Testis (tissue), 3 donors: ENCODE results near the gene HHIPL1. TPM values are rescaled to one million over a fixed set of nuclear protein-coding genes. Genes with fewer than 3 reads are reported as not detected.

Experiments
- DNase-seq: peaks from one replicate; pipeline ENCODE4 v3.0.0-alpha.2; 2019
- H3K27ac ChIP-seq, 2 donors: fragments of 200-600 bp; sonication (generic); one replicate each; pipeline ENCODE4 v1.5.1; 2019
- H3K27me3 ChIP-seq: fragments of 200-600 bp; sonication (generic); one replicate; pipeline ENCODE4 v1.5.1; 2019
- H3K36me3 ChIP-seq: fragments of 200-600 bp; sonication (generic); one replicate; pipeline ENCODE4 v1.5.1; 2017; ENCODE audit warnings: low read depth; ENCODE audit errors: missing control alignments
- H3K4me1 ChIP-seq: fragments of 200-600 bp; sonication (generic); one replicate; pipeline ENCODE4 v1.5.1; 2019
- H3K4me3 ChIP-seq, 2 donors: fragments of 200-600 bp; sonication (generic); one replicate each; pipeline ENCODE4 v1.5.1; 2017 to 2019
- H3K9me3 ChIP-seq: fragments of 200-600 bp; sonication (generic); one replicate; pipeline ENCODE4 v1.5.1; 2017
- POLR2A ChIP-seq: fragments of 450-650 bp; IDR thresholded peaks from one replicate; pipeline ENCODE4 v1.6.1; 2017; ENCODE audit warnings: antibody characterized with exemption, mild to moderate bottlenecking, moderate library complexity
- WGBS, 2 donors: methylation state at CpG; one replicate each; pipeline ENCODE4 v1.1.5; 2018; 5-methylcytosine and 5-hydroxymethylcytosine counted together
- intact Hi-C: fragments of 100-400 bp; cut with DNase I; formaldehyde crosslinking; loops from one replicate; pipeline ENCODE4 v1.15.1; 2023; ENCODE audit warnings: low total_unique reads
- polyA plus RNA-seq: library from polyadenylated mRNA; stranded (reverse); fragments of 350-450 nt; fragmentation: Illumina TruSeq; extraction: RNeasy Lipid Tissue Mini Kit (QIAGEN cat#74804); gene quantifications from one replicate; pipeline ENCODE4 v1.2.3, GENCODE V29; 2014; ENCODE audit warnings: low read depth, low replicate concordance; ENCODE audit not compliant: insufficient read depth
- total RNA-seq, 2 donors: library from RNA; depleted of rRNA; stranded (reverse); fragments of >200 nt; gene quantifications; one replicate each; pipeline ENCODE4 v1.2.3, GENCODE V29; 2016
- TF ChIP-seq, protein P1 (sequence below), 3 experiments: fragments of 450-650 bp in 2 of 3; fragments of 200-600 bp in 1 of 3; sonication (generic) in 1 of 3; IDR thresholded peaks; one replicate each; pipeline ENCODE4 v1.5.1; 2016 to 2019; ENCODE audit warnings: antibody characterized with exemption in 3 of 3, mild to moderate bottlenecking in 2 of 3, moderate library complexity in 1 of 3

Gene HHIPL1
- total and polyA plus RNA-seq, 3 donors from 2014 or later: 1.0 to 3.9 (median 2.7) TPM

DNA sequence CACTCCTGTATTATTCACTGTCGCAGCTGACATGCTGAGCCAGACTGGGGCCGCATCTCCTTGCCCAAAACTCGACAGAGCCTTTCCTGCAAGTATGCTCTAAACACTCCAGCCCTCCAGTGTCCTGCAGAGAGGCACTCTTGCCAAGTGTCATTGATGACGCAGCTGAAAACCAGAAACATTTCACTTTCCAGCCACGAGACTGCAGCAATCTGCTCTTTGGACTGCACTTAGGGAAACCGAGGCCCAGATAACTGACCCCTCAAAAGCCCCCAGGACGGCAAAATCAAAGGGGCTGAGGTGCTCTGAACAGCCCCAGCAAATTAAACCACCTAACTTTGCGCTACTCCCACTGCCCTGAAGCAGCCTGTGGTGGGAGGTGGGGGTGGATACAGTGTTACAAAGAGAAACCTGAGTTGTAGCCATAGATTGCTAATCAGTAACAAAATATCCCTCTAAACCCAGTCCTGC, 43.5 kb upstream of the HHIPL1 start:
- H3K27ac ChIP-seq: peak overlapping the region in 1 of 2 donors; percentile 11
- WGBS, 2 donors: 52 to 58% methylated on average over 8 of the region's 8 CpGs
- peaks cover 52% of the 10 kb centered on the region for H3K4me1 ChIP-seq

DNA sequence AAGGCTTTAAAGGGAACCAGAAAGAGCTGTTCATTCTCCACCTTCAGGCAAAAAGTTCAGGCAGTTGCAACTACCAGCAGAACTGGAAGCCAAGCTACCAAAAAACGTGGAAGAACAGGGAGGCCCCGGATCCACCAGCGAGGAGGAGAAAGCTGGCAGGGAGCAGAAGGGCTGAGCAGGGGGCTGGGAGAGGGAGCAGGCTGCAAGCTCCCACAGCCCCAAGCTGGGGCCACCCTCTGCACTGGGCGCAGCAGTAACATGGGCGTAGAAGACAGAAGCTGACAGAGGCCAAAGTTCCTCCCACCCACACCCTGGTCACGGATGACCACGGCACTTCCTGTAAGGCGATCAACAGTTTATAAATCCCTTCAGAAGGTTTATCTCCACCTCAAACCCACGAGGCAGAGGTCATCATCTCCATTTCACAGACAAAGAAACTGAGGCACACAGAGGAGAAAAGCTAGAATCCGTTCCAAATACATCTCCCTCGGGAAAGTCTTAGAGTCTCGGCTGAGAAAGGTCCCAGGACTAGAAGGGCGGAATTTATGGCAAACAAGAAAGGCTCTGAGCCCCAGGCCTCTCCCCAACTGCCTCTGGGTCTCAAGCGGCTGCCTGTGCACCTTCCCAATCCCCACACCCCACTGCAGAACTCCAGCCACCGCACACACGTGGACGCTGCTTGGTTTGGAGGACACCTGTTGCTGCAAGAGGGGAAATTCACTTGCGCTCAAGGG, 42.7 kb upstream of the HHIPL1 start:
- DNase-seq: peak; percentile 39
- Histone ChIP-seq H3K9me3 (no peaks in the 10 kb centered on the region), H3K27ac (peak overlapping the region in 1 of 2 donors; percentile 11), H3K4me1 (peaks cover 52% of the 10 kb centered on the region), H3K36me3 (no peaks in the 10 kb centered on the region), H3K4me3 (peak overlapping the region; percentile 48 to 66), H3K27me3 (no peaks in the 10 kb centered on the region)
- TF ChIP-seq POLR2A: no peak
- TF ChIP-seq, protein P1, sequence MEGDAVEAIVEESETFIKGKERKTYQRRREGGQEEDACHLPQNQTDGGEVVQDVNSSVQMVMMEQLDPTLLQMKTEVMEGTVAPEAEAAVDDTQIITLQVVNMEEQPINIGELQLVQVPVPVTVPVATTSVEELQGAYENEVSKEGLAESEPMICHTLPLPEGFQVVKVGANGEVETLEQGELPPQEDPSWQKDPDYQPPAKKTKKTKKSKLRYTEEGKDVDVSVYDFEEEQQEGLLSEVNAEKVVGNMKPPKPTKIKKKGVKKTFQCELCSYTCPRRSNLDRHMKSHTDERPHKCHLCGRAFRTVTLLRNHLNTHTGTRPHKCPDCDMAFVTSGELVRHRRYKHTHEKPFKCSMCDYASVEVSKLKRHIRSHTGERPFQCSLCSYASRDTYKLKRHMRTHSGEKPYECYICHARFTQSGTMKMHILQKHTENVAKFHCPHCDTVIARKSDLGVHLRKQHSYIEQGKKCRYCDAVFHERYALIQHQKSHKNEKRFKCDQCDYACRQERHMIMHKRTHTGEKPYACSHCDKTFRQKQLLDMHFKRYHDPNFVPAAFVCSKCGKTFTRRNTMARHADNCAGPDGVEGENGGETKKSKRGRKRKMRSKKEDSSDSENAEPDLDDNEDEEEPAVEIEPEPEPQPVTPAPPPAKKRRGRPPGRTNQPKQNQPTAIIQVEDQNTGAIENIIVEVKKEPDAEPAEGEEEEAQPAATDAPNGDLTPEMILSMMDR (IDR thresholded peaks at IDR 0.05): no peak
- intact Hi-C loops: no loop called here
- WGBS, 2 donors: 31 to 34% methylated on average over 15 to 18 of the region's 18 CpGs

More for the DNA sequence above, 43.5 kb upstream of the HHIPL1 start:
- Histone ChIP-seq H3K4me3 (peak overlapping the region in 1 of 2 donors; percentile 48), H3K27me3 (no peaks in the 10 kb centered on the region), H3K36me3 (no peaks in the 10 kb centered on the region), H3K9me3 (no peaks in the 10 kb centered on the region)
- intact Hi-C loops: no loop called here
- no peak for TF ChIP-seq POLR2A
- TF ChIP-seq, protein P1 (IDR thresholded peaks at IDR 0.05): no peak
- peak; percentile 79 for DNase-seq

DNA sequence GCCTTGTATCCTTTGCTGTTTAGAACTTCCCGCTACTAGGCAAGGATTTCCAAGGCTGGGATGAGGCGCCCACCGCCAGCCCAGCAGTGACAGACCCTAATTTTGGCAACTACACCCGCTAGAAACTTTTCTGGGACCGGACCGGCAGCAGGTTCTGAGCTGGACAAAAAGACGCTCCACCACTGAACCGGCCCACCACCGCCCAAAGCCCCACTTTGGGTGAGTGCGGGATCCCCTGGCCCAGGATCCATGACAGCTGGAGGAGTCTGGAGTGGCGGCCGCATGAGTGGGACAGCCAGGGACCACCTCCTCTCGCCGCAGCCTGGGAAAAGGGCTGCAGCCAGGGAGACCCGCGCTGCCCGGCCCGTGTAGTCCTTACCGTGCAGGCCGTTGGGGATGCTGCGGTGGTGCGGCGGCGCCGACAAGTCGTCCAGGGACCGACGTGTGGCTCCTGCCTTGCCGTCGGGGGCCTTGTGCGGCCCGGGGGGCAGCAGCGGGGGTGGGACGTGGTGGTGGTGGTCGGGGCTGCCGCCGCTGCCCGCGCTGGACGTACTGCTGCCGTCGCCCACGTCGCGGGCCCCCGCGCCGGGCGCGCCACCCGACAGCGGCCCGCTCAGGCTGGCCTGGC, 42.0 kb upstream of the HHIPL1 start:
- H3K9me3 ChIP-seq: no peaks in the 10 kb centered on the region
- H3K27ac ChIP-seq: no peak overlapping the region
- 28 to 35% methylated on average over 10 to 44 of the region's 53 CpGs for WGBS, 2 donors
- no peaks in the 10 kb centered on the region for H3K36me3 ChIP-seq
- TF ChIP-seq, protein P1 (IDR thresholded peaks at IDR 0.05): no peak
- no peak for TF ChIP-seq POLR2A
- no peaks in the 10 kb centered on the region for H3K27me3 ChIP-seq
- DNase-seq: no peak
- intact Hi-C loops: no loop called here
- peak overlapping the region; percentile 48 to 66 for H3K4me3 ChIP-seq
- peaks cover 52% of the 10 kb centered on the region for H3K4me1 ChIP-seq

DNA sequence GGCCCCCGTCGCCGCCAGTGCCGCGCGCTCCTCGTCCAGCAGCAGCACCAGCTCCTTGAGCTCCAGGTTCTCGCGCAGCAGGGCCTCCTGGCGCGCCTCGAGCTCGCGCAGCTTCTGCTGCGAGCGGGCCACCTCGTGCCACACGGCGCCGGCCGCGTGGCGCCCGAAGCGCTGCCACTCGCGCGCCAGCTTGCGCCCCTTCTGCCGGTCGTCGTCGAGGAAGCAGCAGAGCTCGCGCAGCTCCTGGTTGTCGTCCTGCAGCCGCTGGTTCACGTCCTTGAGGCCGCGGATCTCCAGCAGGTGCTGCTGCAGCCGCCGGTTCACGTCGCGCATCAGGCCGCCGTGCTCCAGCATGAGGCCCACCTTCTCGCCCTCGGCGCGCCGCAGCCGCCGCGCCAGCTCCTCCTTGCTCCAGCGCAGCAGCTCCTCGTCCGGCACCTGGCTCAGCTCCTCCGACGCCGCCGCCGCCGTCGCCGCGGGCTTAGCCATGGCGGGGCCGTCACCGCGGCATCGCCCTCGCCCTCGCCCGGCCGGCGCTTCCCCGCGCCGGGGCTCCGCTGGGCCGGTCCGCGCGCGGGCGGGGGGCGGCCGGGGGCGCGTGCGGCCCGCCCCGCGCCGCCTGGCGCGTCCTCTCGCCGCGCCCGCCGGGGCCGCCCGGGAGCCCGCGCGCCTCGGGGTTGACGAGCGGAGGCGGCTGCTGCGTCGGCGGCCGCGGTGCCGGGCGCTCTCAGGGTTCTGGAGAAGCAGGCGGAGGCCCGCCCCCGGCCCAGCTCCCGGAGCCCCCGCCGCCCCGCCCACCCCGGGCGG, 41.3 kb upstream of the HHIPL1 start, which contains the start of gene CCDC85C:
CCDC85C (minus strand) TSS at position 737 of the 807 bp plus-strand sequence; CDS start at position 489, 248 bp downstream.
- DNase-seq: peak; percentile 35
- Histone ChIP-seq H3K9me3 (no peaks in the 10 kb centered on the region), H3K36me3 (no peaks in the 10 kb centered on the region), H3K27me3 (no peaks in the 10 kb centered on the region), H3K4me3 (peak within 1 kb of the TSS; percentile 66 to 89), H3K4me1 (peaks cover 51% of the 10 kb centered on the region), H3K27ac (peak within 1 kb of the TSS; percentile 80 to 82)
- 4% methylated on average over 75 of the region's 128 CpGs; no CpG with 5 or more reads in 1 of the 2 donors for WGBS, 2 donors
- TF ChIP-seq POLR2A: no peak
- intact Hi-C loops: no loop called here
